Measurements from ENCODE around the gene PRB3.

PRB3 gene

GRCh38 chr12:11238275-11238674 is 31.2 kb downstream of the PRB3 start:
- TF ChIP-seq EZH2 (IDR thresholded peaks at IDR 0.05; ENCODE audit: borderline replicate concordance, low read depth, low read length, severe bottlenecking) (no peak), CTCF (IDR thresholded peaks at IDR 0.05; ENCODE audit: borderline replicate concordance, extremely low read depth, low read length, poor library complexity, severe bottlenecking) (no peak)
- DNase-seq (no peak), ATAC-seq (ENCODE audit: insufficient read depth, low read depth) (no peak)
- Histone ChIP-seq H3K4me2 (ENCODE audit: insufficient read depth, low read length) (no peak overlapping the region), H2AFZ (ENCODE audit: low read depth, low read length) (no peak overlapping the region), H4K20me1 (ENCODE audit: insufficient read depth, low read length) (no peaks in the 10 kb centered on the region), H3K9ac (ENCODE audit: low read depth, low read length) (no peak overlapping the region), H3K4me3 (ENCODE audit: low read depth in 1 of 2, low read length in 2 of 2) (no peak overlapping the region), H3K9me3 (ENCODE audit: insufficient read depth, low read length, severe bottlenecking) (no peaks in the 10 kb centered on the region), H3K36me3 (ENCODE audit: insufficient read depth, low read length) (no peaks in the 10 kb centered on the region), H3K27me3 (ENCODE audit: insufficient read depth, low read length, poor library complexity) (no peaks in the 10 kb centered on the region), H3K79me2 (ENCODE audit: insufficient read depth, low read length) (no peaks in the 10 kb centered on the region), H3K4me1 (ENCODE audit: insufficient read depth, low read length) (no peaks in the 10 kb centered on the region), H3K27ac (ENCODE audit: low read length) (no peak overlapping the region)

- H3K9ac ChIP-seq (ENCODE audit: low read depth, low read length) = no peak overlapping the region
- no peak for ATAC-seq (ENCODE audit: insufficient read depth, low read depth)
- H3K27me3 ChIP-seq (ENCODE audit: insufficient read depth, low read length, poor library complexity) = peaks cover 4% of the 10 kb centered on the region
These were observed 36.0 kb downstream of the PRB3 start for GRCh38 chr12:11233532-11233931.

GRCh38 chr12:11228296-11228879 is 41.1 kb downstream of the PRB3 start:
- H2AFZ ChIP-seq (ENCODE audit: low read depth, low read length) = no peak overlapping the region
- no peak overlapping the region for H3K27ac ChIP-seq (ENCODE audit: low read length)
- ATAC-seq (ENCODE audit: insufficient read depth, low read depth) (peak; percentile 83), DNase-seq (peak; percentile 48)
- H3K4me2 ChIP-seq (ENCODE audit: insufficient read depth, low read length) = no peak overlapping the region
- no peaks in the 10 kb centered on the region for H3K79me2 ChIP-seq (ENCODE audit: insufficient read depth, low read length)
- no peaks in the 10 kb centered on the region for H3K36me3 ChIP-seq (ENCODE audit: insufficient read depth, low read length)
- peaks cover 7% of the 10 kb centered on the region for H3K27me3 ChIP-seq (ENCODE audit: insufficient read depth, low read length, poor library complexity)
- no peaks in the 10 kb centered on the region for H3K4me1 ChIP-seq (ENCODE audit: insufficient read depth, low read length)
- no peak overlapping the region for H3K9ac ChIP-seq (ENCODE audit: low read depth, low read length)
- no peaks in the 10 kb centered on the region for H4K20me1 ChIP-seq (ENCODE audit: insufficient read depth, low read length)
- TF ChIP-seq EZH2 (IDR thresholded peaks at IDR 0.05; ENCODE audit: borderline replicate concordance, low read depth, low read length, severe bottlenecking) (no peak), CTCF (IDR thresholded peaks at IDR 0.05; ENCODE audit: borderline replicate concordance, extremely low read depth, low read length, poor library complexity, severe bottlenecking) (peak; percentile 78)
- no peak overlapping the region for H3K4me3 ChIP-seq (ENCODE audit: low read depth in 1 of 2, low read length in 2 of 2)
- H3K9me3 ChIP-seq (ENCODE audit: insufficient read depth, low read length, severe bottlenecking) = no peaks in the 10 kb centered on the region

More at GRCh38 chr12:11233532-11233931, 36.0 kb downstream of the PRB3 start:
- no peak overlapping the region for H2AFZ ChIP-seq (ENCODE audit: low read depth, low read length)
- H3K4me1 ChIP-seq (ENCODE audit: insufficient read depth, low read length) = no peaks in the 10 kb centered on the region
- H3K4me3 ChIP-seq (ENCODE audit: low read depth in 1 of 2, low read length in 2 of 2) = no peak overlapping the region
- H3K9me3 ChIP-seq (ENCODE audit: insufficient read depth, low read length, severe bottlenecking) = no peaks in the 10 kb centered on the region
- H3K27ac ChIP-seq (ENCODE audit: low read length) = no peak overlapping the region
- TF ChIP-seq CTCF (IDR thresholded peaks at IDR 0.05; ENCODE audit: borderline replicate concordance, extremely low read depth, low read length, poor library complexity, severe bottlenecking) = no peak
- TF ChIP-seq EZH2 (IDR thresholded peaks at IDR 0.05; ENCODE audit: borderline replicate concordance, low read depth, low read length, severe bottlenecking) = no peak
- no peak overlapping the region for H3K4me2 ChIP-seq (ENCODE audit: insufficient read depth, low read length)
- H3K36me3 ChIP-seq (ENCODE audit: insufficient read depth, low read length) = no peaks in the 10 kb centered on the region
- no peak for DNase-seq
- no peaks in the 10 kb centered on the region for H3K79me2 ChIP-seq (ENCODE audit: insufficient read depth, low read length)
- no peaks in the 10 kb centered on the region for H4K20me1 ChIP-seq (ENCODE audit: insufficient read depth, low read length)

Data from DND-41 (cell line).